Heart left ventricle (tissue), 13 donors: Measurements from ENCODE around the gene MVB12B.

Experiments used
- POLR2A ChIP-seq, 2 donors: fragments of 450-650 bp; IDR thresholded peaks; one replicate each; pipeline ENCODE4 v1.6.1; 2017; ENCODE audit warnings: antibody characterized with exemption in 2 of 2, mild to moderate bottlenecking in 2 of 2, moderate library complexity in 2 of 2
- TF ChIP-seq, protein P1 (sequence below), 12 donors: fragments of 200-600 bp; sonication (generic) in 4 of 12; IDR thresholded peaks; one replicate each; pipeline versions ENCODE4 v1.5.0 to v1.8.0; 2018 to 2022; ENCODE audit warnings: antibody characterized with exemption in 12 of 12, mild to moderate bottlenecking in 5 of 12
- donor health status: ischemic (EF 13 %, LVEDD 7.1; RV severe dilation, severe dysfunction).
- donor health status: DM: no; HTN: yes; CAD: no.
- donor health status: DM: no; HTN: no; CAD: no.
- donor health status: ischemic (EF 25% LVEDD 6.9; RV normal size, moderate dysfunction).
- donor health status: ischemic (EF 25% LVEDD 5.7; RV mildly dilated, moderate dysfunction).
- donor health status: ischemic (EF 35%, LVEDD 5.7; RV mildly dilated, moderate dysfunction).
- donor health status: nonischemic (EF 11% LVEDD 7.7; RV severe dilation, severe dysfunction).
- donor health status: DM: yes; HTN: yes; CAD: no.
- donor health status: PGD.
- donor health status: ischemic (EF 29% LVEDD 5.4; RV normal size, mild dysfunction).
- donor health status: nonischemic (EF 23%, LVEDD 6.1; RV moderate dilation, normal function).

DNA sequence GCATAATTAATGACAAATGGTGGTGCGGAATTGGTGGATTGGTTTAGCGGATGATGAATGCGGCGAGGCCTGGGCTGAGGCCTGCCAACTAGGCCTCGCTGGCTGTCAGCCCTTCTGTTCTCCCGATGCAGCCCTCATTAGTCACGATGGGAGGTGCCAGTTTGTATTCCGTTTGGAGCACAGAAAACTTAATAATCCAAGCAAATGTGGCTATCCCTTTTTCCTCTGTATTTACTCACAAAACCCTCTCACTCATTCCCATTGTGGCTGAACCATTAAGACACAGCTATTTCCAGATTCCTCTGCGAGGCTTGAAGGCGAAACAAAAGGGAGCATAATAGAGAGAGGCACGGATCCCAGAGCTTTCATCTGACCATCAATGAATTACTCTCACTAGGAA lies 114.3 kb downstream of the MVB12B start:
- TF ChIP-seq POLR2A (IDR thresholded peaks at IDR 0.05): no peak
- TF ChIP-seq, protein P1, sequence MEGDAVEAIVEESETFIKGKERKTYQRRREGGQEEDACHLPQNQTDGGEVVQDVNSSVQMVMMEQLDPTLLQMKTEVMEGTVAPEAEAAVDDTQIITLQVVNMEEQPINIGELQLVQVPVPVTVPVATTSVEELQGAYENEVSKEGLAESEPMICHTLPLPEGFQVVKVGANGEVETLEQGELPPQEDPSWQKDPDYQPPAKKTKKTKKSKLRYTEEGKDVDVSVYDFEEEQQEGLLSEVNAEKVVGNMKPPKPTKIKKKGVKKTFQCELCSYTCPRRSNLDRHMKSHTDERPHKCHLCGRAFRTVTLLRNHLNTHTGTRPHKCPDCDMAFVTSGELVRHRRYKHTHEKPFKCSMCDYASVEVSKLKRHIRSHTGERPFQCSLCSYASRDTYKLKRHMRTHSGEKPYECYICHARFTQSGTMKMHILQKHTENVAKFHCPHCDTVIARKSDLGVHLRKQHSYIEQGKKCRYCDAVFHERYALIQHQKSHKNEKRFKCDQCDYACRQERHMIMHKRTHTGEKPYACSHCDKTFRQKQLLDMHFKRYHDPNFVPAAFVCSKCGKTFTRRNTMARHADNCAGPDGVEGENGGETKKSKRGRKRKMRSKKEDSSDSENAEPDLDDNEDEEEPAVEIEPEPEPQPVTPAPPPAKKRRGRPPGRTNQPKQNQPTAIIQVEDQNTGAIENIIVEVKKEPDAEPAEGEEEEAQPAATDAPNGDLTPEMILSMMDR (IDR thresholded peaks at IDR 0.05): no peak
